Measurements from ENCODE around the gene NT5DC2. TPM values are rescaled to one million over a fixed set of nuclear protein-coding genes. Genes with fewer than 3 reads are reported as not detected.
A peak's percentile ranks its signal among the peaks of the same experiment; 100 is the strongest.

The NT5DC2 gene
- total RNA-seq, 1 donor from 2014 or later = 309 TPM

- DNase-seq (ENCODE audit: low spot score) = no peak
- no peaks in the 10 kb centered on the region for H3K27me3 Mint-ChIP-seq (ENCODE audit: low read depth)
- peaks cover 39% of the 10 kb centered on the region for H3K36me3 Mint-ChIP-seq (ENCODE audit: low read depth)
- H3K27ac Mint-ChIP-seq (ENCODE audit: unreplicated experiment) = peak overlapping the region; percentile 52
- no peak overlapping the region for H3K4me3 Mint-ChIP-seq (ENCODE audit: unreplicated experiment)
- H3K4me1 Mint-ChIP-seq (ENCODE audit: low read depth) = peaks cover 19% of the 10 kb centered on the region
- no peak for TF ChIP-seq CTCF (IDR thresholded peaks at IDR 0.05)
- H3K9me3 Mint-ChIP-seq (ENCODE audit: low read depth) = no peaks in the 10 kb centered on the region
Measured at GRCh38 chr3:52483577-52484381, 49.9 kb downstream of the NT5DC2 start.

- H3K27me3 Mint-ChIP-seq (ENCODE audit: low read depth) = no peaks in the 10 kb centered on the region
- DNase-seq (ENCODE audit: low spot score) = peak; percentile 86
- TF ChIP-seq CTCF (IDR thresholded peaks at IDR 0.05) = no peak
- H3K4me3 Mint-ChIP-seq (ENCODE audit: unreplicated experiment) = no peak overlapping the region
- H3K27ac Mint-ChIP-seq (ENCODE audit: unreplicated experiment) = peak overlapping the region; percentile 73
- peaks cover 19% of the 10 kb centered on the region for H3K4me1 Mint-ChIP-seq (ENCODE audit: low read depth)
- H3K9me3 Mint-ChIP-seq (ENCODE audit: low read depth) = no peaks in the 10 kb centered on the region
- H3K36me3 Mint-ChIP-seq (ENCODE audit: low read depth) = peaks cover 40% of the 10 kb centered on the region
Measured at GRCh38 chr3:52483081-52483480, 50.6 kb downstream of the NT5DC2 start.

GRCh38 chr3:52481819-52482521, 51.7 kb downstream of the NT5DC2 start:
- H3K9me3 Mint-ChIP-seq (ENCODE audit: low read depth) = no peaks in the 10 kb centered on the region
- H3K27ac Mint-ChIP-seq (ENCODE audit: unreplicated experiment) = no peak overlapping the region
- no peaks in the 10 kb centered on the region for H3K27me3 Mint-ChIP-seq (ENCODE audit: low read depth)
- no peak overlapping the region for H3K4me3 Mint-ChIP-seq (ENCODE audit: unreplicated experiment)
- DNase-seq (ENCODE audit: low spot score) = peak; percentile 81
- peaks cover 38% of the 10 kb centered on the region for H3K36me3 Mint-ChIP-seq (ENCODE audit: low read depth)
- peak; percentile 74 for TF ChIP-seq CTCF (IDR thresholded peaks at IDR 0.05)
- H3K4me1 Mint-ChIP-seq (ENCODE audit: low read depth) = peaks cover 19% of the 10 kb centered on the region

- TF ChIP-seq CTCF (IDR thresholded peaks at IDR 0.05) = no peak
- no peaks in the 10 kb centered on the region for H3K27me3 Mint-ChIP-seq (ENCODE audit: low read depth)
- peaks cover 40% of the 10 kb centered on the region for H3K36me3 Mint-ChIP-seq (ENCODE audit: low read depth)
- no peaks in the 10 kb centered on the region for H3K9me3 Mint-ChIP-seq (ENCODE audit: low read depth)
- peaks cover 19% of the 10 kb centered on the region for H3K4me1 Mint-ChIP-seq (ENCODE audit: low read depth)
- peak; percentile 80 for DNase-seq (ENCODE audit: low spot score)
- no peak overlapping the region for H3K4me3 Mint-ChIP-seq (ENCODE audit: unreplicated experiment)
- H3K27ac Mint-ChIP-seq (ENCODE audit: unreplicated experiment) = no peak overlapping the region
Measured at GRCh38 chr3:52480768-52481715, 52.6 kb downstream of the NT5DC2 start.
